Peyer's patch (tissue), 4 donors: ENCODE results near the gene ZNF282. TPM values are rescaled to one million over a fixed set of nuclear protein-coding genes. Genes with fewer than 3 reads are reported as not detected.

Experiments used
- DNase-seq, 3 donors: peaks; one replicate each; pipeline ENCODE4 v3.0.0-alpha.2; 2017 to 2019
- H3K27ac ChIP-seq, 4 donors: fragments of 200-600 bp; sonication (generic); one replicate each; pipeline ENCODE4 v1.5.1; 2016 to 2019
- H3K27me3 ChIP-seq, 2 donors: fragments of 200-600 bp; sonication (generic); one replicate each; pipeline ENCODE4 v1.5.1; 2019
- H3K36me3 ChIP-seq, 3 donors: fragments of 200-600 bp; sonication (generic); one replicate each; pipeline ENCODE4 v1.5.1; 2016 to 2019
- H3K4me1 ChIP-seq, 4 donors: fragments of 200-600 bp; sonication (generic); one replicate each; pipeline ENCODE4 v1.5.1; 2016 to 2019
- H3K4me3 ChIP-seq, 4 donors: fragments of 200-600 bp; sonication (generic); 1 replicate in 3 of 4; 2 replicates in 1 of 4; pipeline ENCODE4 v1.5.1; 2016 to 2019; ENCODE audit warnings: mild to moderate bottlenecking in 1 of 4
- H3K9me3 ChIP-seq, 4 donors: fragments of 200-600 bp; sonication (generic); one replicate each; pipeline ENCODE4 v1.5.1; 2016 to 2019; ENCODE audit warnings: mild to moderate bottlenecking in 1 of 4
- POLR2A ChIP-seq, 2 donors: fragments of 450-650 bp; IDR thresholded peaks; one replicate each; pipeline ENCODE4 v1.5.1; 2017; ENCODE audit warnings: antibody characterized with exemption in 2 of 2, mild to moderate bottlenecking in 2 of 2, moderate library complexity in 2 of 2
- total RNA-seq, 4 donors: library from RNA; depleted of rRNA; stranded (reverse); fragments of >200 nt; gene quantifications; one replicate each; pipeline ENCODE4 v1.1.0, GENCODE V29; 2016
- TF ChIP-seq, protein P1 (sequence below), 6 experiments: fragments of 450-650 bp in 4 of 6; fragments of 200-600 bp in 2 of 6; sonication (generic) in 1 of 6; IDR thresholded peaks; one replicate each; pipeline ENCODE4 v1.5.1; 2017 to 2019; ENCODE audit warnings: antibody characterized with exemption in 6 of 6, mild to moderate bottlenecking in 3 of 6, moderate library complexity in 1 of 6

Gene ZNF282
- total RNA-seq, 4 donors from 2014 or later, result 22.8 to 37.3 (median 31.7) TPM

DNA sequence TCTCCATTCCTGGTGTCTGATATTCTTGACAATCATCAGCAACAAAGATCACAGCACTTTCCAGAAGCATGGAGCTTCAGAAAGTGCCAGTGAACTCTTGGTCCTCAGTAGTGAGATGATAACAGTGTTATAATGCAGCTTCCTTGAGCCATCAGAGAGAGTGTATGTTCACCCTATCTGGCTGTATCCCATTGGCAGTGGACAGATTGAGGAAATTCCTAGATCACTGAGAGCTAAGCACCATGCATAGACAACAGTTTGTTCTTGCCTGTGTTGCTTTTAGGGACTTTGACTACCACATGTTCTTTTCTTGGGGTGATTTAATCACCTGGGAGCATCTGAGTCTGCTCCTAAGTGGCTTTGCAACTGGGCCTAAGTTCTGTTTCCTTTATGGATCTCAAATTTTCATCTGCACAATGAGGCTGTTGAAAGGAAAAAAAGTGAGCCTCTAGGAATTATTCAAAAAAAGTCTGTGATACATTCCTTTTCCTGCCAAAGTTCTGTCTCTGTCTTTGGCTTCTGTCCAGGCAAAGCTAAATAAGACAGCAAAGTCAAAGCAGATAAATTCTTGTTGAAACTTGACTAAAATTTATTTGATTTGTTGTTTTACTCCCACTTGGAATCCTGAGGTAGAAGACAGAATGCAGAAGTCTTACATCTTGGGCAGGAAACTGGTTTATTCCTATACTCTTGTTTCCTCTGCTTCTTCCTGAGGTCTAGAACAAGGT is 14.5 kb upstream of the ZNF282 start:
- DNase-seq, result no peak
- Histone ChIP-seq H3K4me1 (no peaks in the 10 kb centered on the region), H3K27ac (no peak overlapping the region), H3K9me3 (no peaks in the 10 kb centered on the region), H3K36me3 (peaks cover 0 to 63% (median 0%) of the 10 kb centered on the region in 3 donors), H3K27me3 (no peaks in the 10 kb centered on the region), H3K4me3 (no peak overlapping the region)
- TF ChIP-seq POLR2A (IDR thresholded peaks at IDR 0.05), result no peak
- TF ChIP-seq, protein P1, sequence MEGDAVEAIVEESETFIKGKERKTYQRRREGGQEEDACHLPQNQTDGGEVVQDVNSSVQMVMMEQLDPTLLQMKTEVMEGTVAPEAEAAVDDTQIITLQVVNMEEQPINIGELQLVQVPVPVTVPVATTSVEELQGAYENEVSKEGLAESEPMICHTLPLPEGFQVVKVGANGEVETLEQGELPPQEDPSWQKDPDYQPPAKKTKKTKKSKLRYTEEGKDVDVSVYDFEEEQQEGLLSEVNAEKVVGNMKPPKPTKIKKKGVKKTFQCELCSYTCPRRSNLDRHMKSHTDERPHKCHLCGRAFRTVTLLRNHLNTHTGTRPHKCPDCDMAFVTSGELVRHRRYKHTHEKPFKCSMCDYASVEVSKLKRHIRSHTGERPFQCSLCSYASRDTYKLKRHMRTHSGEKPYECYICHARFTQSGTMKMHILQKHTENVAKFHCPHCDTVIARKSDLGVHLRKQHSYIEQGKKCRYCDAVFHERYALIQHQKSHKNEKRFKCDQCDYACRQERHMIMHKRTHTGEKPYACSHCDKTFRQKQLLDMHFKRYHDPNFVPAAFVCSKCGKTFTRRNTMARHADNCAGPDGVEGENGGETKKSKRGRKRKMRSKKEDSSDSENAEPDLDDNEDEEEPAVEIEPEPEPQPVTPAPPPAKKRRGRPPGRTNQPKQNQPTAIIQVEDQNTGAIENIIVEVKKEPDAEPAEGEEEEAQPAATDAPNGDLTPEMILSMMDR (IDR thresholded peaks at IDR 0.05), result no peak

- no peak for TF ChIP-seq POLR2A (IDR thresholded peaks at IDR 0.05)
- TF ChIP-seq, protein P1 (IDR thresholded peaks at IDR 0.05), result no peak
- no peak overlapping the region for H3K27ac ChIP-seq
- H3K27me3 ChIP-seq, result no peaks in the 10 kb centered on the region
- H3K36me3 ChIP-seq, result peaks cover 0 to 57% (median 0%) of the 10 kb centered on the region in 3 donors
- H3K4me3 ChIP-seq, result no peak overlapping the region
- DNase-seq, result no peak
- no peaks in the 10 kb centered on the region for H3K9me3 ChIP-seq
- H3K4me1 ChIP-seq, result no peaks in the 10 kb centered on the region
Measured at GRCh38 chr7:149181450-149181790, 13.9 kb upstream of the ZNF282 start.

- DNase-seq, result no peak
- Histone ChIP-seq H3K36me3 (peaks cover 0 to 30% (median 0%) of the 10 kb centered on the region in 3 donors), H3K27me3 (no peaks in the 10 kb centered on the region), H3K27ac (no peak overlapping the region), H3K9me3 (no peaks in the 10 kb centered on the region), H3K4me3 (no peak overlapping the region), H3K4me1 (no peaks in the 10 kb centered on the region)
- TF ChIP-seq POLR2A (IDR thresholded peaks at IDR 0.05), result no peak
- TF ChIP-seq, protein P1 (IDR thresholded peaks at IDR 0.05), result no peak
Measured at GRCh38 chr7:149184274-149184673, 11.1 kb upstream of the ZNF282 start.

DNA sequence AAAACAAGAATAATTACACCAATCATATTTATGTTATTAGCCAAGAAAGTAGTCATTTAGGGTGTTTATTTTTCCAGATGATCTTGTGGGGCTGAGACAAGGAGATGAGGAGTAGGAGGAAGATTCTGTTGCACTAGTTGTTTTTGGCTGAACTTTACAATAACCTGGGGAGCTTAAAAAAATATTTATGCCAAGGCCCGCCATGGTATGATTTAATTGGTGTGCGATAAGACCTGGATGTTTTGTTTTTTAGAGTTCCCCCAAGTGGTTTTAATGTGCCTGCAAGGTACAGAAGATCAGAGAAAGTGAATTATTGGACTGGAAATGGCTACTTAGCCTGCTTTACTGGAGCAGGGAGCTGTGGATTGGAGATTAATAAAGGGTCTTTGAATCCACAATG is 7.1 kb upstream of the ZNF282 start:
- TF ChIP-seq, protein P1 (IDR thresholded peaks at IDR 0.05), result no peak
- TF ChIP-seq POLR2A (IDR thresholded peaks at IDR 0.05), result no peak
- DNase-seq, result no peak
- Histone ChIP-seq H3K27me3 (no peaks in the 10 kb centered on the region), H3K9me3 (no peaks in the 10 kb centered on the region), H3K27ac (no peak overlapping the region), H3K4me3 (no peak overlapping the region), H3K36me3 (no peaks in the 10 kb centered on the region), H3K4me1 (no peaks in the 10 kb centered on the region)

DNA sequence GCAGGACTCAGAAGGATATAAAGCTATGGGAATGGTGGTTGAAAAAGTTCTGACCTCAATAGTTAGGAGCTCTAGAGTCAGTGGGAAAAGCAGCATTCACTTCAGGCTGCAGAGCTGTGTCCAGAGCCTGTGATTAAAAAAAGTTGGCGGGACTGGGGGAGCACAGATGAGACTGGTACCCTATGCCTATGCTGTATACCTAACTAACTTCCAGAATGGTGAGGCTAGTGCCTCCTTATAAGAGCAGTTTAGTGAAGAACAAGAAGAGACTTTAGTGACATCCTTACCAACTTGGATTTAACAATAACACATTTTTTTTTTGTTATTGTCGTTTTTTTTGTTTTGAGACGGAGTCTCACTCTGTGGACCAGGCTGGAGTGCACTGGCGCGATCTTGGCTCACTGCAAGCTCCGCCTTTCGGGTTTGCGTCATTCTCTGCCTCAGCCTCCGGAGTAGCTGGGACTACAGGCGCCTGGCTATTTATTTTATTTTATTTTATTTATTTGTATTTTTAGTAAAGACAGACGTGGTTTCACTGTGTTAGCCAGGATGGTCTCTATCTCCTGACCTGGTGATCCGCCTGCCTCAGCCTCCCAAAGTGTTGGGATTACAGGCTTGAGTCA is 6.6 kb upstream of the ZNF282 start:
- TF ChIP-seq POLR2A (IDR thresholded peaks at IDR 0.05), result no peak
- TF ChIP-seq, protein P1 (IDR thresholded peaks at IDR 0.05), result no peak
- no peaks in the 10 kb centered on the region for H3K27me3 ChIP-seq
- H3K4me1 ChIP-seq, result no peaks in the 10 kb centered on the region
- H3K27ac ChIP-seq, result no peak overlapping the region
- H3K9me3 ChIP-seq, result no peaks in the 10 kb centered on the region
- DNase-seq, result no peak
- no peak overlapping the region for H3K4me3 ChIP-seq
- no peaks in the 10 kb centered on the region for H3K36me3 ChIP-seq
